ENCODE results near the gene TMEM178B. TPM values are rescaled to one million over a fixed set of nuclear protein-coding genes. Genes with fewer than 3 reads are reported as not detected.

The TMEM178B gene
- total RNA-seq, 1 donor from 2014 or later = under 0.01 TPM

DNA sequence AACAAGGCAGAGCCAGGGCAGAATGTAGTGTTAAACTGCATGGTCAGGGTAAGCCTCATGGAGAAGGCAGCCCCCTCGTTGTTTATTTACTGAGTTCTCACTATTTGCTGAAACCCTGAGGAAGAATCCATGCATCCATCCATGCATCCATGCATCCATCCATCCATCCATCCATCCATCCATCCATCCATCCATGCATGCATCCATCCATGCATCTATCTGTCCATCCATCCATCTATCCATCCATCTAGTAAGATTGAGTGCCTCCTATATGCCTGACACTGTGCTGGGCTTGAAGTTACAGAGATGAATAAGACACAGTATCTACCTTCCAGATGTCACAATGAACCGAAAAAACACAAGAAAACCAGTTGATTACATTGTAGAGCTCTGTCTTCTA lies 275.9 kb downstream of the TMEM178B start:
- no peak for DNase-seq (ENCODE audit: low read depth in 2 of 2)

DNA sequence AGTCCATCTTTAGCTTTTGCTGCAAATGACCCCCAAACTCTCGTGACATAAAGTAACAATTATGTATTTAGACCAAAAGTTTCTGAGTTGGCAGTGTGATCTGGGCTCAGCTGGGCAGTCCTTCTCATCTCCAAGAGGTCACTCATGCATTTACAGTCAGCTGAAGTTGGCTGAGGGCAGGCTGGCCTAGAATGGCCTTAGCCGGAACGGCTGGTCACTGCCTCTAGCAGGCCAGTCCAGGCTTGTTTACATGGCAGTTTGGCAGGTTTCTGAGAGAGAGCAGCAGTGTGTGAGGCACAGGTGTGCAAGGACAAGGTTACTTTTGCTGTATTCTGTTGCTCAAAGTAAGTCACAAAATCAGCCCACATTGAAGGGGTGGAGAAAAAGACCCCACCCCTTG lies 277.3 kb downstream of the TMEM178B start:
- DNase-seq (ENCODE audit: low read depth in 2 of 2) = no peak

GRCh38 chr7:141352955-141353354 lies 279.1 kb downstream of the TMEM178B start:
- no peak for DNase-seq (ENCODE audit: low read depth in 2 of 2)

- peak; percentile 35 to 77 for DNase-seq (ENCODE audit: low read depth in 2 of 2)
These were observed 280.4 kb downstream of the TMEM178B start for GRCh38 chr7:141354251-141354650.

DNA sequence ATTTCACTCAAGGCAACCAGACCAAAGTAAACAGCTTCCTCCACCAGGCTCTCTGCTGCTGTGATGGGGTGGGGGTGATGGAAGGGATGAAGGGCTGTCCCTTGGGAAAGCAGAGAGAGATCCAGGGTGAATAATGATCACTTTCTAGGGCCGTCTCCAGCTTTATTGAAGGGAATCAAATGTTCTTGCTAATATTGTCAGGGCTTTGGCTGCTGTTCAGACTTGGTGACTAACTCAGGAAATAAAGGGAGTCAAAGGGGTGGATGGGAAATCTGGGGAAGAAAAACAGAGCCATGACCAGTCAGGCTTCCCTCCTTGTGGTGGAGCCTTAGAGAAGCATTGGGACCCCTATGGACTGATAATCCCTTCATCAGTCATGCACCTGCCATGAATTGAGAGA lies 281.2 kb downstream of the TMEM178B start:
- DNase-seq (ENCODE audit: low read depth in 2 of 2) = peak; percentile 35 to 87

- DNase-seq (ENCODE audit: low read depth in 2 of 2) = peak; percentile 81 to 88
These were observed 282.3 kb downstream of the TMEM178B start for GRCh38 chr7:141356161-141356560.

DNA sequence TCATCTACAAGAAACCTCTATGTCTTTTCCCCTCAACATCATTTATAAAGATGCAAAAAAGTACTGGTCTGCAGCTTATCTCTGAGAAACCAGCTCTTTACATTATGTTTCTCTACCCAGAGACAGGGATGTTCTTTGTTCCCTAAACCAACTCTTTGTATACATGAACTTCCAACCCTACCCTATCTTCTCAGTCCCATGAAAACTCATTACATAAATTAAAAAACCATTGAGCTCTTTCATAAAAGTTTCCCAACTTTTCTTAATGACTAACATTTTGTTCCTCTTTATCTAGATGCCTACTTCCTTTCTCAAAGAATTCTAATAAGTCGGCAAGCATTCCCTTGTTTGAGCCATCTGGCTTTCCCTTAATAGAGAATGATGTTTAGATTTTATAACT lies 284.5 kb downstream of the TMEM178B start:
- DNase-seq (ENCODE audit: low read depth in 2 of 2) = no peak

DNA sequence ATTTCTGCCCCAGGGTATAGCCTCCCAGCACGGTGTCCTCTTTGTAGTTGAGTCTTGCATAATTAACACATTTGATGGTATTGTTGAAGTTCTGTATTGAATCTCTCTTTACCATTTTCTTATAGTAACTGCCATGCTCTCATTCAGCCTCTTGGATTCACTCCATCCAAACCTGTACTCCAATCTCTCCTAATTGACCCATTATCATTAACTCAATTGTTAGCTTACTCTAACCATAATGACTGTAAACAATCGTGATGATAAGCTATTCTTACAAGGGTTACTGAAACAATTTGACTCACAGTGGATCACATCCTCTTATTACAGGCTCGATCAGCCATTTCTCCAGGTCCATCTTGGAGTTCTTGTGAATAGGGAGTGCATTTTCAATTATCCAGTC lies 285.4 kb downstream of the TMEM178B start:
- DNase-seq (ENCODE audit: low read depth in 2 of 2) = no peak

DNA sequence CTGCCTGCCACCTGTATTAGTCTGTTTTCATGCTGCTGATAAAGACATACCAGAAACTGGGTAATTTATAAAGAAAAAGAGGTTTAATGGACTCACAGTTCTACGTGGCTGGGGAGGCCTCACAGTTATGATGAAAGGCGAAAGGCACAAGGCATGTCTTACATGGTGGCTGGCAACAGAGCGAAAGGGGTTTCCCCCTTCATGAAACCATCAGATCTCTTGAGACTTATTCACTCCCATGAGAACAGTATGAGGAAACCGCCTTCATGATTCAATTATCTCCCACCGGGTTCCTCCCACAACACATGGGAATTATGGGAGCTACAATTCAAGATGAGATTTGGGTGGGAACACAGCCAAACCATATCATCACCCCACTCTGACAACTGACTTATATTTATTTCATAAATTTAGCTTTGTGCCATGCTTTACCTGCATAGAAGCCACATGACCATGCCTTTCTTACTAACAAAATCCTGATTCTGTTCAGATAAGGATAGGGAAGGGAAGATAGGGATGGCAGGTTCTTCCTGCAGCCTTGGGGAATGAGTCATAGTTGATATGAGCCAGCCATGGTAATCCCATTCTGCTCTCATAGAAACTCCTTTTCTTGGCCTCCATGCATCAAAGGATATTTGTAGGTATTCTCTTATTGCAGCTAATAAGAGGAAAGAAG lies 286.0 kb downstream of the TMEM178B start:
- peak in 1 of 2 donors; percentile 40 for DNase-seq (ENCODE audit: low read depth in 2 of 2)

GRCh38 chr7:141360416-141360760 lies 286.5 kb downstream of the TMEM178B start:
- DNase-seq (ENCODE audit: low read depth in 2 of 2) = peak in 1 of 2 donors; percentile 55

DNA sequence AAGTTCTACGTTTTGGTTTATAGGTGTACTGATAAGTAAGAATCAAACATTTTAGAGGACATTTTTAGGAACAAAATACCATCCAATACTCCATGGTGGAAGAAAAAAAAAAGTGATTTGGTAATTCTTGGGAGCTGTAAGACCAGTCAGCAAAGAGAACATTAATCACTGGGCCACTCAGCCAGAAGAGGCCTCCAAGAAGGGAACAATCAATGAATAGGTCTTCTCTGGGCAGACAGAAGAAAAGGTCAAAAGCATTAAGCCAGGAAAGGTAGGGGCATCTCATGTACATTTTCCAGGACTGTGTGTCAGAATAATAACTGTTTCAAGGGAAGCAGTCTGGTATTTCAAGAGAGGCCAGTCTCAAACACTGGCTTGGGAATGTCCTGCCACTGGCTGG lies 286.9 kb downstream of the TMEM178B start:
- no peak for DNase-seq (ENCODE audit: low read depth in 2 of 2)

DNA sequence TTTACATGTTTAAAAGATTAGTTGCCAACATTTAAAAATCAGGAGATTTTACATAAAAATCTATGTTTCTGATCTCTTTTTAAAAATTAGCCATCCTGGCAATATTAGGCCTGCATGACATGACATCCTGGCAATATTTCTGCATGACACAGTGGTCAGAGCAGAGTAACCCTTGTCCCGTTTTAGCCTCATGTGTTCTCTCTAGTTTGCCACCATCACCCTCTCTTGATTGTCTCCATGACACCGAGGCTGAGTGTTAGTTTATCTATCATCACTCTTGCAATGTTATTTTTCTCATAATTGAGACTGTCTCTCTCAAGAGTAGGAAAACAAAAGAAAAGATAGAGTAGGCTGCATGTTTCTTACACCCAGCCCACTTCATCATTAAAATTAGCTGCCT lies 287.6 kb downstream of the TMEM178B start:
- DNase-seq (ENCODE audit: low read depth in 2 of 2) = no peak

- DNase-seq (ENCODE audit: low read depth in 2 of 2) = no peak
These were observed 288.1 kb downstream of the TMEM178B start for GRCh38 chr7:141361960-141362359.

DNA sequence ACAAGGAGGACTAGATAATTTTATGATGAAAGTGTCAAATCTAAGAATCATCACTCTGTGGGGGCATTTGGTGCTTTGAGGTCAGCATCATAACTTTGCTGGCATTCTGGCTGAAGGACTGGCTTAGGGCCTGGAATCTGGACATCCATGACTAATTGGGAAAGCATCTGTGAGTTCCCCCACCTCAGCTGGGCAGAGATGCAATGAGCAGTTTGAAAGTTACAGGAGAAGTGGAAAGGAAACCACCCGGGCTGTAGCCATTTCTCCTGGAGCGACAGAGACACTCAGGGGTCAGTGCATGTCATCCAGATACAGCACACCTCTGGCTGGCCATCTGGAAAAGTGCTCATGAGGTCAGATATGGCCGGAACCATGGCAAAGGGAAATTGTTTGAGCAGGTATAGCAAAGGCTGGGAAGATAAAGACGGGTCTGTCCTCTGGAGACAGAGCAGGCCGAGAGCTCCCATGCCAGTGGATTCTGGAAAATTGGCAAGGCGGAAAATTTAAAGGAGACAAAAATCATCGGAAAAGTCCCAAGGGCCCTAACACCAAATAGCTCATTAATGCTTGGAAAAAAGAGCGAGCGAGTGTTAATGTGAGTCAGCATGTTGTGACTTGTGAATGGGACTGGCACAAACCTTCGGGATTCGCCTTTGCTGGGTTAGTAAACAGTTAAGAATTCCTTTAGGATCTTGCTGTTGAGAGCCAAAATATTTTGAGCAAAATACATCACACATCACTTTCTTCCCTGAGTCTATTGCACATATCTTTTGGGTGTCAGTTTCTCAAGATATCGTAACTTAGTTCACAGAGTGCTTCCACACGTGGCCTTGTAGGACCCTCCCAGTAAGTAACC lies 288.9 kb downstream of the TMEM178B start:
- DNase-seq (ENCODE audit: low read depth in 2 of 2) = peak; percentile 73 to 82

DNA sequence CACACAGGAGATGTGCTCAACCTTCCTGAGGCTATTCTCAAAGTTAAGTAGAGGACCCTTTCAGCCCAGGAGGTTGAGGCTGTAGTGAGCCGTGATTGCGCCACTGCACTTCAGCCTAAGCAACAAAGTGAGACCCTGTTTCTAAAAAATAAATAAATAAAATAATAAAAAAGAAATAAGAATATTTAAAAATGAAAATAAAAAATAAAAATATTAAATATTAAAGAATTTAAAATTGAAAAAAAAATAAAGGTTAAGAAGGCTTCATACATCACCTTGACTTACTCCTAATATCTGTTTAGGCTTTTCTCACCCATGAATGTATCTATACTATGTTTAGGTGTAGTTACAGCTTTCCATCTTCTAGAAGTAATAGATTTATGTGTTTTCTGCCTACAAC lies 289.9 kb downstream of the TMEM178B start:
- no peak for DNase-seq (ENCODE audit: low read depth in 2 of 2)

- DNase-seq (ENCODE audit: low read depth in 2 of 2) = peak in 1 of 2 donors; percentile 82
These were observed 292.3 kb downstream of the TMEM178B start for GRCh38 chr7:141366091-141366621.

DNA sequence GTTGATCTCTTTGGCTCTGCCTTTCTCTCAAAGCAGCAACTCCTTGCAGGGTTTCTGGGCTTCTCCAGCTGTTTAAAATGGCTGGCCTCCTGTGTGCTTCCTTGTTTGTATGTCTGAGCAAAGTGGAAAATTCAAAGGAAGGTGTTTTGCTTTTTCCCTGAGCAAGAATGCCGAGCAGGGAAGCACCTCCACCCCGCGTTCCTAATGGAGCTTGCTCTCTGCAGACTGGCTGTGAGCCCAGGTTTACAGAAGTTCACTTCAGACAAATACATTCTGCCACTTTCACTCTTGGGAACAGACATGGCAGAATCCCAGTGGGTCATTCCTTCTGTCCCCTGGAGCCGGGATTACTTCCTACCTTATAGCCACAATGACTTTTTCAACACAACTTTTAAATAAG lies 295.6 kb downstream of the TMEM178B start:
- peak; percentile 7 to 14 for DNase-seq (ENCODE audit: low read depth in 2 of 2)

DNA sequence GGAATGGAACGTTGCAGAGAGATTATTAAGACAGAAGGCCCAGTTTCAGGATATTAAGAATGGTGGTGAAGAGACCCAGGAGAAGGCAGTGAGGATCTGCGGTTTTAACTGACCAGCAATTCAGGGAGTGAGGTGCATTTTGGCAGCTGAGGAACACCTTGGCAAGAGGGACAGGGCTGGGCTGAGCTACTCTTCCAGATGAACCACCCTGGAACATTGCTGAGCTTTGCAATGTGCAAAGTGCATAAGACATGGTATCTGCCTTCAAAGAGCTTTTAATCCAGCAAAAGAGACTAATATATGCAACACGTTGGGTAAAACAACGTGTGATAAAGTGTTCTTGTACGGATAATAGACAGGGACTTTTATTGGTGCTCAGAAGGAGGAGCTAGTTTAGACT lies 296.3 kb downstream of the TMEM178B start:
- no peak for DNase-seq (ENCODE audit: low read depth in 2 of 2)

- DNase-seq (ENCODE audit: low read depth in 2 of 2) = no peak
These were observed 296.8 kb downstream of the TMEM178B start for GRCh38 chr7:141370650-141371049.

- DNase-seq (ENCODE audit: low read depth in 2 of 2) = no peak
These were observed 300.6 kb downstream of the TMEM178B start for GRCh38 chr7:141374425-141374824.

- no peak for DNase-seq (ENCODE audit: low read depth in 2 of 2)
These were observed 301.6 kb downstream of the TMEM178B start for GRCh38 chr7:141375442-141375841.

DNA sequence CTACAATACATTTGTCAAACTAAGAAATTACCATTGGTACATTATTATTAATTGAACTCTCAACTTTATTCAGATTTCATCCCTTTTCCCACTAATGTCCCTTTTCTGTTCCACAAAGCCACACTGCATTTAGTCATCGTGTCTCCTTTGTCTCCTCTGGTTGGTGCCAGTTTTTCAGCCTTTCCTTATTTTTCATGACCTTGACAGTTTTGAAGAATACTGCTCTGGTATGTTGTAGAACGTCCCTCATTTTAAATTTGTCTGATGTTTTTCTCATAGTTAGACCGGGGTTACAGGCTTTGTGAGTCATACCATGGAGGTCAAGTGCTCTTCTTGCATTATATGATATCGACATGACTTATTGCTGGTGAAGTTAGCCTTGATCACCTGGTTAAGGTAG lies 304.0 kb downstream of the TMEM178B start:
- DNase-seq (ENCODE audit: low read depth in 2 of 2) = no peak

DNA sequence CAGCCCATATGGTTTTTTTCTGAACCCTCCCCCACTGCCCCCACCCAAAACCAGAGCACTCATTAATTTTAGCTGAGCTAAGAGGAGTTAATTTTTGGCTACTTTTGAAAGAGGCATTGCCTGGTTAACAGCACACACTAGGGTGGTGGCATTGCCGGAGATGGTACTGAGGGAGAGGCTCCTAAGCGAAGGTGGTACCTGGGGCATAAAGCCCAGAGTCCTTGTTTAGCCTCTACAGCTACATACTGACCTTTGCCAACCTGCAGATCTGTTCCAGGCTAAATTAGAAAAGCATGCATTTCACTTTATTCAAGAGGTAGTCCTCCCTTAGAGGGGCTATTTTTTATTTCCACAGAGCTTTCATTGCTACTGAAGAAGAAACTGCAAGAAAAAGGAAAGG lies 304.5 kb downstream of the TMEM178B start:
- no peak for DNase-seq (ENCODE audit: low read depth in 2 of 2)

Measured in dermis microvascular lymphatic vessel endothelial cell (primary cell).